ENCODE data around the gene RAB44.

RAB44 gene

GRCh38 chr6:36771145-36771544 lies 73.5 kb downstream of the RAB44 start:
- DNase-seq (ENCODE audit: low spot score) = no peak

GRCh38 chr6:36772397-36772796 lies 74.8 kb downstream of the RAB44 start:
- DNase-seq (ENCODE audit: low spot score) = no peak

GRCh38 chr6:36774331-36774730 lies 76.7 kb downstream of the RAB44 start:
- no peak for DNase-seq (ENCODE audit: low spot score)

GRCh38 chr6:36776167-36776566 lies 78.5 kb downstream of the RAB44 start:
- DNase-seq (ENCODE audit: low spot score) = peak; percentile 82

- DNase-seq (ENCODE audit: low spot score) = no peak
These were observed 80.2 kb downstream of the RAB44 start for GRCh38 chr6:36777801-36778200.

GRCh38 chr6:36779227-36779626 lies 81.6 kb downstream of the RAB44 start:
- DNase-seq (ENCODE audit: low spot score) = no peak

GRCh38 chr6:36780442-36781177 lies 83.0 kb downstream of the RAB44 start:
- no peak for DNase-seq (ENCODE audit: low spot score)

GRCh38 chr6:36781669-36782068 lies 84.0 kb downstream of the RAB44 start:
- no peak for DNase-seq (ENCODE audit: low spot score)

Measured in putamen (tissue), 1 donor.